A549 treated with AZD2906 at 1 μM for 4 hours (cell line): ENCODE measurements around the gene NFKB1. TPM values are rescaled to one million over a fixed set of nuclear protein-coding genes. Genes with fewer than 3 reads are reported as not detected.

Experiments
- total RNA-seq: library from RNA; stranded (reverse); fragments of 200-300 nt; extraction: Qiagen RNA extraction; gene quantifications from 5 replicates; pipeline ENCODE4 v1.2.3, GENCODE V29; 2022

NFKB1 gene
- 17.2 to 19.5 TPM (median 19.2 TPM) in 5 replicates for total RNA-seq

GRCh38 chr4:102500696-102501446, at the start of gene NFKB1:
Gene NFKB1, plus strand, starts transcription at chr4:102501359. Its CDS starts 24,160 bp downstream, at chr4:102525519.

Other genes with a start within 250 kb of the NFKB1 start
- gene SLC39A8, start 155.9 kb upstream of the NFKB1 start, total RNA-seq: 9.3 to 10.3 TPM (median 9.5 TPM) in 5 replicates